Liver (tissue), 3 donors: ENCODE data around the gene TVP23C.
"Not testable (repeated sequence)": the region's sequence is repeated elsewhere in the genome, so short reads cannot be mapped to it uniquely, and the experiment has no call there.

Experiments
- EGR1 ChIP-seq, 2 donors: IDR thresholded peaks; 2 replicates each; pipeline ENCODE4 v1.6.1; 2016 to 2018; ENCODE audit warnings: antibody characterized with exemption in 2 of 2, low read depth in 2 of 2
- GABPA ChIP-seq, 2 donors: IDR thresholded peaks in 1 of 2; conservative IDR thresholded peaks in 1 of 2; 2 replicates each; pipeline ENCODE4 v1.6.1; 2016; ENCODE audit warnings: antibody characterized with exemption in 2 of 2, mild to moderate bottlenecking in 1 of 2, moderate library complexity in 1 of 2
- YY1 ChIP-seq: IDR thresholded peaks from 2 replicates; pipeline ENCODE4 v1.6.1; 2016; ENCODE audit warnings: antibody characterized with exemption, mild to moderate bottlenecking
- TF ChIP-seq, protein P1 (sequence below): fragments of 150-350 bp; IDR thresholded peaks from 2 replicates; pipeline ENCODE4 v1.5.1; 2017; ENCODE audit warnings: improper control_type of control experiment, low read depth, low read length; ENCODE audit not compliant: missing input control
- TF ChIP-seq, protein P2 (sequence below): IDR thresholded peaks from 2 replicates; pipeline ENCODE4 v1.6.1; 2016; ENCODE audit warnings: antibody characterized with exemption
- TF ChIP-seq, protein P3 (sequence below): IDR thresholded peaks from 2 replicates; pipeline ENCODE4 v1.6.1; 2016; ENCODE audit warnings: antibody characterized with exemption
- TF ChIP-seq, protein P4 (sequence below): IDR thresholded peaks from 2 replicates; pipeline ENCODE4 v1.6.1; 2016; ENCODE audit warnings: antibody characterized with exemption, mild to moderate bottlenecking
- TF ChIP-seq, protein P5 (sequence below): IDR thresholded peaks from 2 replicates; pipeline ENCODE4 v1.6.1; 2016; ENCODE audit warnings: antibody characterized with exemption
- donor health status: healthy.
- donor health status: healthy.

DNA sequence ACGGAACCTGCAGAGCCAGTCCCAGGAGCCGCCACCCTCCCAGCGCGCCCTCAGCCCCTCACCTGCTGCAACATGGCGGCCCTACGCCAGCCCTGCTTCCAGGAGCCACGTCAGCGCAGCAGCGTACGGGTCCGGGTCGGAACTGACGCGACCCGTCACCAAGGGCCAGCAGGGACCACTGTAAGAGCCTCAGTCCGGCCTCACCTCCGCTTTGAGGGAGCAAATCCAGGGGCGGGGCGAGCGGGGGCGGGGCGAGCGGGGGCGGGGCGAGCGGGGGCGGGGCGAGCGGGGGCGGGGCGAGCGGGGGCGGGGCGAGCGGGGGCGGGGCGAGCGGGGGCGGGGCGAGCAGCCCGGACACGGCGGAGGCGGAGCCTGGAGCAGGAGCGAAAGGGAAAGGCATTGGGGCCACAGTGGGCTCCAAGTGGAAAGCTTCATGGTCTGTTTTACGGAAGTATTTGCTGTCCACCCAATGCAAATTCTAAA lies at the start of gene TVP23C:
- TF ChIP-seq, protein P1, sequence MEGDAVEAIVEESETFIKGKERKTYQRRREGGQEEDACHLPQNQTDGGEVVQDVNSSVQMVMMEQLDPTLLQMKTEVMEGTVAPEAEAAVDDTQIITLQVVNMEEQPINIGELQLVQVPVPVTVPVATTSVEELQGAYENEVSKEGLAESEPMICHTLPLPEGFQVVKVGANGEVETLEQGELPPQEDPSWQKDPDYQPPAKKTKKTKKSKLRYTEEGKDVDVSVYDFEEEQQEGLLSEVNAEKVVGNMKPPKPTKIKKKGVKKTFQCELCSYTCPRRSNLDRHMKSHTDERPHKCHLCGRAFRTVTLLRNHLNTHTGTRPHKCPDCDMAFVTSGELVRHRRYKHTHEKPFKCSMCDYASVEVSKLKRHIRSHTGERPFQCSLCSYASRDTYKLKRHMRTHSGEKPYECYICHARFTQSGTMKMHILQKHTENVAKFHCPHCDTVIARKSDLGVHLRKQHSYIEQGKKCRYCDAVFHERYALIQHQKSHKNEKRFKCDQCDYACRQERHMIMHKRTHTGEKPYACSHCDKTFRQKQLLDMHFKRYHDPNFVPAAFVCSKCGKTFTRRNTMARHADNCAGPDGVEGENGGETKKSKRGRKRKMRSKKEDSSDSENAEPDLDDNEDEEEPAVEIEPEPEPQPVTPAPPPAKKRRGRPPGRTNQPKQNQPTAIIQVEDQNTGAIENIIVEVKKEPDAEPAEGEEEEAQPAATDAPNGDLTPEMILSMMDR = not testable (repeated sequence)
- TF ChIP-seq, protein P2, sequence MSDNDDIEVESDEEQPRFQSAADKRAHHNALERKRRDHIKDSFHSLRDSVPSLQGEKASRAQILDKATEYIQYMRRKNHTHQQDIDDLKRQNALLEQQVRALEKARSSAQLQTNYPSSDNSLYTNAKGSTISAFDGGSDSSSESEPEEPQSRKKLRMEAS = not testable (repeated sequence)
- TF ChIP-seq EGR1 (IDR thresholded peaks at IDR 0.05; ENCODE audit: low read depth in 2 of 2); GABPA (IDR thresholded peaks at IDR 0.05 in 1 of 2, conservative IDR thresholded peaks at IDR 0.05 in 1 of 2): not testable (repeated sequence)
- TF ChIP-seq, protein P3, sequence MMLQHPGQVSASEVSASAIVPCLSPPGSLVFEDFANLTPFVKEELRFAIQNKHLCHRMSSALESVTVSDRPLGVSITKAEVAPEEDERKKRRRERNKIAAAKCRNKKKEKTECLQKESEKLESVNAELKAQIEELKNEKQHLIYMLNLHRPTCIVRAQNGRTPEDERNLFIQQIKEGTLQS = not testable (repeated sequence)
- TF ChIP-seq, protein P4, sequence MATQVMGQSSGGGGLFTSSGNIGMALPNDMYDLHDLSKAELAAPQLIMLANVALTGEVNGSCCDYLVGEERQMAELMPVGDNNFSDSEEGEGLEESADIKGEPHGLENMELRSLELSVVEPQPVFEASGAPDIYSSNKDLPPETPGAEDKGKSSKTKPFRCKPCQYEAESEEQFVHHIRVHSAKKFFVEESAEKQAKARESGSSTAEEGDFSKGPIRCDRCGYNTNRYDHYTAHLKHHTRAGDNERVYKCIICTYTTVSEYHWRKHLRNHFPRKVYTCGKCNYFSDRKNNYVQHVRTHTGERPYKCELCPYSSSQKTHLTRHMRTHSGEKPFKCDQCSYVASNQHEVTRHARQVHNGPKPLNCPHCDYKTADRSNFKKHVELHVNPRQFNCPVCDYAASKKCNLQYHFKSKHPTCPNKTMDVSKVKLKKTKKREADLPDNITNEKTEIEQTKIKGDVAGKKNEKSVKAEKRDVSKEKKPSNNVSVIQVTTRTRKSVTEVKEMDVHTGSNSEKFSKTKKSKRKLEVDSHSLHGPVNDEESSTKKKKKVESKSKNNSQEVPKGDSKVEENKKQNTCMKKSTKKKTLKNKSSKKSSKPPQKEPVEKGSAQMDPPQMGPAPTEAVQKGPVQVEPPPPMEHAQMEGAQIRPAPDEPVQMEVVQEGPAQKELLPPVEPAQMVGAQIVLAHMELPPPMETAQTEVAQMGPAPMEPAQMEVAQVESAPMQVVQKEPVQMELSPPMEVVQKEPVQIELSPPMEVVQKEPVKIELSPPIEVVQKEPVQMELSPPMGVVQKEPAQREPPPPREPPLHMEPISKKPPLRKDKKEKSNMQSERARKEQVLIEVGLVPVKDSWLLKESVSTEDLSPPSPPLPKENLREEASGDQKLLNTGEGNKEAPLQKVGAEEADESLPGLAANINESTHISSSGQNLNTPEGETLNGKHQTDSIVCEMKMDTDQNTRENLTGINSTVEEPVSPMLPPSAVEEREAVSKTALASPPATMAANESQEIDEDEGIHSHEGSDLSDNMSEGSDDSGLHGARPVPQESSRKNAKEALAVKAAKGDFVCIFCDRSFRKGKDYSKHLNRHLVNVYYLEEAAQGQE = not testable (repeated sequence)
- TF ChIP-seq, protein P5, sequence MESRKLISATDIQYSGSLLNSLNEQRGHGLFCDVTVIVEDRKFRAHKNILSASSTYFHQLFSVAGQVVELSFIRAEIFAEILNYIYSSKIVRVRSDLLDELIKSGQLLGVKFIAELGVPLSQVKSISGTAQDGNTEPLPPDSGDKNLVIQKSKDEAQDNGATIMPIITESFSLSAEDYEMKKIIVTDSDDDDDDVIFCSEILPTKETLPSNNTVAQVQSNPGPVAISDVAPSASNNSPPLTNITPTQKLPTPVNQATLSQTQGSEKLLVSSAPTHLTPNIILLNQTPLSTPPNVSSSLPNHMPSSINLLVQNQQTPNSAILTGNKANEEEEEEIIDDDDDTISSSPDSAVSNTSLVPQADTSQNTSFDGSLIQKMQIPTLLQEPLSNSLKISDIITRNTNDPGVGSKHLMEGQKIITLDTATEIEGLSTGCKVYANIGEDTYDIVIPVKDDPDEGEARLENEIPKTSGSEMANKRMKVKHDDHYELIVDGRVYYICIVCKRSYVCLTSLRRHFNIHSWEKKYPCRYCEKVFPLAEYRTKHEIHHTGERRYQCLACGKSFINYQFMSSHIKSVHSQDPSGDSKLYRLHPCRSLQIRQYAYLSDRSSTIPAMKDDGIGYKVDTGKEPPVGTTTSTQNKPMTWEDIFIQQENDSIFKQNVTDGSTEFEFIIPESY = not testable (repeated sequence)
- peak; percentile 62 for TF ChIP-seq YY1
